ENCODE results near the gene CDK13. TPM values are rescaled to one million over a fixed set of nuclear protein-coding genes. Genes with fewer than 3 reads are reported as not detected.

Gene CDK13
- polyA plus RNA-seq, 3 donors = 8.8 to 25.7 (median 11.2) TPM

DNA sequence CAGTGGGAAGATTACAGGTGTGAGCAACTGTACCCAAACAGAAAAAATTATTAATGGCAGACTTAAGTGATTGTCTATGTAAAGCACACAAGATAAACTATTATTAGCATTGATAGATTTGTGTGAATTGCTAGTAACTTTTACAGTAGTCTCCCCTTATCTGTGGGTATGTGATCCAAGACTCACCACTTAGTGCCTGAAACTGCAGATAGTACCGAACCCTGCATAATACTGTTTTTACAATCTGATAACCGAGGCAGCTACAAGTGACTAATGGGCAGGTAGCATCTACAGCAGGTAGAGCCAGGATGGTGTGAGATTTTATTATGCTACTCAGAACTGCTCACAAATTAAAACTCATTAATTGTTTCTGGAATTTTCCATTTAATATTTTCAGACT, 152.8 kb downstream of the CDK13 start:
- DNase-seq = no peak
- H3K27me3 ChIP-seq (ENCODE audit: control insufficient read depth in 2 of 2, insufficient read depth in 2 of 2, low read length in 2 of 2) = no peaks in the 10 kb centered on the region
- Mint-ChIP-seq H3K4me1 (peaks cover 6% of the 10 kb centered on the region), H3K27me3 (ENCODE audit: low read depth in 3 of 3) (peaks cover 0 to 3% (median 0%) of the 10 kb centered on the region in 3 donors), H3K4me3 (no peak overlapping the region), H3K36me3 (peaks cover 2 to 13% of the 10 kb centered on the region in 2 donors), H3K27ac (no peak overlapping the region), H3K9me3 (no peaks in the 10 kb centered on the region)
- H3K9ac ChIP-seq (ENCODE audit: insufficient read depth, low read length, poor library complexity, severe bottlenecking) = no peak overlapping the region
- no CpG with 5 or more reads among the region's 2 CpGs for WGBS (ENCODE audit: insufficient coverage)
- H2AFZ ChIP-seq (ENCODE audit: insufficient read depth, low read depth, low read length, poor library complexity, severe bottlenecking) = no peak overlapping the region
- H3K4me3 ChIP-seq (replicated peaks in 1 of 3; ENCODE audit: low read depth in 2 of 3, low read length in 3 of 3) = no peak overlapping the region
- no peaks in the 10 kb centered on the region for H4K20me1 ChIP-seq (ENCODE audit: insufficient read depth, low read length)
- TF ChIP-seq, protein P1, sequence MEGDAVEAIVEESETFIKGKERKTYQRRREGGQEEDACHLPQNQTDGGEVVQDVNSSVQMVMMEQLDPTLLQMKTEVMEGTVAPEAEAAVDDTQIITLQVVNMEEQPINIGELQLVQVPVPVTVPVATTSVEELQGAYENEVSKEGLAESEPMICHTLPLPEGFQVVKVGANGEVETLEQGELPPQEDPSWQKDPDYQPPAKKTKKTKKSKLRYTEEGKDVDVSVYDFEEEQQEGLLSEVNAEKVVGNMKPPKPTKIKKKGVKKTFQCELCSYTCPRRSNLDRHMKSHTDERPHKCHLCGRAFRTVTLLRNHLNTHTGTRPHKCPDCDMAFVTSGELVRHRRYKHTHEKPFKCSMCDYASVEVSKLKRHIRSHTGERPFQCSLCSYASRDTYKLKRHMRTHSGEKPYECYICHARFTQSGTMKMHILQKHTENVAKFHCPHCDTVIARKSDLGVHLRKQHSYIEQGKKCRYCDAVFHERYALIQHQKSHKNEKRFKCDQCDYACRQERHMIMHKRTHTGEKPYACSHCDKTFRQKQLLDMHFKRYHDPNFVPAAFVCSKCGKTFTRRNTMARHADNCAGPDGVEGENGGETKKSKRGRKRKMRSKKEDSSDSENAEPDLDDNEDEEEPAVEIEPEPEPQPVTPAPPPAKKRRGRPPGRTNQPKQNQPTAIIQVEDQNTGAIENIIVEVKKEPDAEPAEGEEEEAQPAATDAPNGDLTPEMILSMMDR (IDR thresholded peaks at IDR 0.05) = no peak
- intact Hi-C loops (cut with micrococcal nuclease) = no loop called here
- H3K27ac ChIP-seq (ENCODE audit: low read depth in 1 of 2, low read length in 2 of 2) = no peak overlapping the region
- H3K36me3 ChIP-seq (replicated peaks in 1 of 2; ENCODE audit: control insufficient read depth in 1 of 2, insufficient read depth in 2 of 2, low read length in 2 of 2) = peaks cover 0 to 16% of the 10 kb centered on the region in 2 donors
- H3K4me1 ChIP-seq (ENCODE audit: control insufficient read depth in 1 of 2, insufficient read depth in 2 of 2, low read length in 2 of 2) = peaks cover 0 to 4% of the 10 kb centered on the region in 2 donors
- H3K4me2 ChIP-seq (replicated peaks; ENCODE audit: extremely low read depth, low read length, poor library complexity, severe bottlenecking) = no peak overlapping the region
- no peaks in the 10 kb centered on the region for H3K9me3 ChIP-seq (replicated peaks in 1 of 2; ENCODE audit: control insufficient read depth in 1 of 2, insufficient read depth in 1 of 2, low read length in 2 of 2)
- no peaks in the 10 kb centered on the region for H3K79me2 ChIP-seq (ENCODE audit: insufficient read depth, low read length)

DNA sequence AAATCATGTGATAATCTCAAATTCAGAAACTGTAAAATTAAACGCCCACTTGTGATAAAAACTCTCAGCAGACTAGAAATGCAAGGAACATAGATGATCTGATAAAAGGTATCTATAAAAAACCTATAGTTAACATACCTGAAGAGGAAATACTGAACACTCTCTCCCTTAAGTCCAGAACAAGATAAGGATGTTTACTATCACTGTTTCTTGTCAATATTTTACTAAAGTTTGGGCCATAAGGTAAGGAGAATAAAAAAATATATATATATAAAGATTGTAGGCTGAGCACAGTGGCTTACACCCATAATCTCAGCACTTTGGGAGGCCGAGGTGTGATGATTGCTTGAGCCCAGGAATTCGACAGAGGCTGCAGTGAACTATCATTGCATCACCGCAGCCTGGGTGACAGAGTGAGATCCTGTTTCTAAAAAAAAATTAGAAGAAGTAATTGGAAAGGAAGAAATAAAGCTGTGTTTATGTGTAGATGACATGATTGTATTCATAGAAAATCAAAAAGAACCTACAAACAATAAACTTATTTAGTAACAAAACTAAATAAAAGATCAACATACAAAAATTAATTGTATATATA, 155.9 kb downstream of the CDK13 start:
- H3K27ac ChIP-seq (ENCODE audit: low read depth in 1 of 2, low read length in 2 of 2) = no peak overlapping the region
- intact Hi-C loops (cut with micrococcal nuclease) = no loop called here
- TF ChIP-seq, protein P1 (IDR thresholded peaks at IDR 0.05) = no peak

More for the DNA sequence above, 155.9 kb downstream of the CDK13 start:
- Histone ChIP-seq H3K36me3 (replicated peaks in 1 of 2; ENCODE audit: control insufficient read depth in 1 of 2, insufficient read depth in 2 of 2, low read length in 2 of 2) (peaks cover 0 to 5% of the 10 kb centered on the region in 2 donors), H4K20me1 (ENCODE audit: insufficient read depth, low read length) (no peaks in the 10 kb centered on the region), H3K9ac (ENCODE audit: insufficient read depth, low read length, poor library complexity, severe bottlenecking) (no peak overlapping the region), H3K9me3 (replicated peaks in 1 of 2; ENCODE audit: control insufficient read depth in 1 of 2, insufficient read depth in 1 of 2, low read length in 2 of 2) (no peaks in the 10 kb centered on the region), H3K27me3 (ENCODE audit: control insufficient read depth in 2 of 2, insufficient read depth in 2 of 2, low read length in 2 of 2) (no peaks in the 10 kb centered on the region), H3K4me2 (replicated peaks; ENCODE audit: extremely low read depth, low read length, poor library complexity, severe bottlenecking) (no peak overlapping the region), H3K79me2 (ENCODE audit: insufficient read depth, low read length) (no peaks in the 10 kb centered on the region), H2AFZ (ENCODE audit: insufficient read depth, low read depth, low read length, poor library complexity, severe bottlenecking) (no peak overlapping the region), H3K4me1 (ENCODE audit: control insufficient read depth in 1 of 2, insufficient read depth in 2 of 2, low read length in 2 of 2) (peaks cover 0 to 4% of the 10 kb centered on the region in 2 donors), H3K4me3 (replicated peaks in 1 of 3; ENCODE audit: low read depth in 2 of 3, low read length in 3 of 3) (no peak overlapping the region)
- Mint-ChIP-seq H3K27ac (no peak overlapping the region), H3K36me3 (peaks cover 0 to 2% of the 10 kb centered on the region in 2 donors), H3K27me3 (ENCODE audit: low read depth in 3 of 3) (peaks cover 0 to 3% (median 0%) of the 10 kb centered on the region in 3 donors), H3K4me1 (peaks cover 6% of the 10 kb centered on the region), H3K9me3 (peaks cover 0 to 2% (median 0%) of the 10 kb centered on the region in 7 donors), H3K4me3 (no peak overlapping the region)
- DNase-seq = peak in 2 of 3 donors; percentile 5 to 6
- 0% methylated on average over 1 of the region's 4 CpGs for WGBS (ENCODE audit: insufficient coverage)
